ENCODE results near the gene SP4. TPM values are rescaled to one million over a fixed set of nuclear protein-coding genes. Genes with fewer than 3 reads are reported as not detected.

The SP4 gene
- polyA plus RNA-seq (ENCODE audit: insufficient read length in 4 of 4) = 10 to 100 TPM; 13.5 to 19.2 (median 15.9) TPM

- peak; percentile 82 to 86 (median 84) for DNase-seq (ENCODE audit: low read depth in 4 of 4, low spot score in 3 of 4)
Observed at GRCh38 chr7:21427871-21428658, at the start of gene SP4. SP4 (plus strand) TSS chr7:21428083; CDS start chr7:21428252, 169 bp downstream.

GRCh38 chr7:21383227-21384220 is 44.4 kb upstream of the SP4 start:
- no peak for DNase-seq (ENCODE audit: low read depth in 4 of 4, low spot score in 3 of 4)

GRCh38 chr7:21393937-21394336 is 33.9 kb upstream of the SP4 start:
- DNase-seq (ENCODE audit: low read depth in 4 of 4, low spot score in 3 of 4) = no peak

DNA sequence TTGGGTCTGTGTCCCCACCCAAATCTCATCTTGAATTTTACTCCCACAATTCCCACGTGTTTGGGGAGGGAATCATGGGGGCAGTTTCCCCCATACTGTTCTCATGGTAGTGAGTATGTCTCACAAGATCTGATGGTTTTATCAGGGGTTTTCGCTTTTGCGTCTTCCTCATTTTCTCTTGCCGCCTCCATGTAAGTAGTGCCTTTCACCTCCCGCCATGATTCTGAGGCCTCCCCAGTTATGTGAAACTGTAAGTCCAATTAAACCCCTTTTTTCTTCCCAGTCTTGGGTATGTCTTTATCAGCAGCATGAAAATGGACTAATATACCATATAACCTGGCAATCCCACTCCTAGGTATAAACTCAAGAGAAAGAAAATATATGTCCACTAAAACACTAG is 25.9 kb upstream of the SP4 start:
- no peak for DNase-seq (ENCODE audit: low read depth in 4 of 4, low spot score in 3 of 4)

DNA sequence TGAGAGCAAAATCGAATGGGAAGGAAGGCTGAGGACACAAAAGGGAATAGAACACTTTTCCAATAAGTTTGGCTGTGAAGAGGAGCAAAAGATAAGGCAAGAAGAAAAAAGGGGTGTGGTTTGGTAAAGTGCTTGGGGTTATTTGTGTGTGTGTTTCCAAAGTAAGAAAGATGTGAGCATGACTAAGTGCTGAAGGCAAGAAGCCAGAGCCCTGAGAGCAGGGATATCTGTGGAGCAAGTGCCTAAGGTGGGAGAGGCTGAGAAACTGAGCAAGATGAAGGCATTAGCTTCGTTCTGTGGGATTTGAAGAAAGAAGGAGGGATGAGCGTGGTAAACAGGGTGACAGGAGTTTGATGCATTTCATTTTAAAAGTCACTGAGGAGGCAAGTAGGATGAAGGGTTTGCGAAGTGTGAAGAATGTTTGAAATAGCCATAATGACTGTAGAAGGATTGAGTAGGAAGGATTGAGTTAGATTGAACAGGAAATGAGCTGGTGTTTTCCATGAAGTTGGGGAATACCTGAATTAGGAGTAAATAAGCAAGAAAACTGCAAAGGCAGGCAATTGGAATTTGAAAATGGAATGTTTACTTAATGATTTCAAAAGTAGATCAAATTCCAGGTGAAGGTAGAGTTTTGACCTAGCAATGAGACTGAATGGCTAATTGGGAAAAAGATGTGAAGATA is 19.9 kb upstream of the SP4 start:
- DNase-seq (ENCODE audit: low read depth in 4 of 4, low spot score in 3 of 4) = no peak

- no peak for DNase-seq (ENCODE audit: low read depth in 4 of 4, low spot score in 3 of 4)
Observed at GRCh38 chr7:21408481-21408820, 19.4 kb upstream of the SP4 start.

DNA sequence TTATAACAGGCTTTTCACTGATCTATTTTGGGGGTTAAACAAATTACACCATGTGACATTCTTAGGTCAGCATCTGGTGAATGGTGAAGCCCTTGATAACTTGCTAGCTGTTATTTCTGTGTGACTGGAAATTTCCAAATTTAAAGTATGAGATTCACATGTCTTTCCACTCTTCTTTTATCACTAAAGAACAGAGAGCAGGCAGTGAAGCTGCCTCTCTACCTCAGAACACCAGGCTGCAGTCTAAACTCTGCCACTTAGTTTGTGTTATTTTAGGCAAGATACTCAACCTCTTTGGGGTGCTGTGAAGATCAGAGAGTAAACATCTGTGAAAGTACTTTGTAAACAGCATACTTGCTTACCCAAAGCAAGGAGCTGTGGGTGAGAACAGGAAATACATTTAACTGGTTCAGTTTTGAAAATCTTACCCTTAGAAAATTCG is 15.5 kb upstream of the SP4 start:
- DNase-seq (ENCODE audit: low read depth in 4 of 4, low spot score in 3 of 4) = no peak

DNA sequence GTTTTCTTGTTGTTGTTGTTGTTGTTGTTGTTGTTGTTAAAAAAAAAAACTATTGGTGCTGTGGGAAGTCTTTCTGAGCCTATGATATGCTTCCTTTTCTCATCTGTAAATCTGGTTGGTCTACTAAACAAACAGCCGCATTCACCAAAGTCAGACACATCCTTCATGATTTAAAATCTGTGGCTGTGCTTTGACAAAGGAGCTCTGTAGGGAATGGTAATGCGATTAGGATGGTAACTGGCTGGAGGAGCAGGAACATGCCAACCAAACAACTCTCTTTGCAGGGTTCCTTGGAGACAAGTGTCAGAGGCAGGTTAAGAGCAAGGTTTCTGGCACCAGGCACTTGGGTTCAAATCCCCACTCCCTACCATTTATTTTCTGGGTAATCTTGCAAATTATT is 14.9 kb upstream of the SP4 start:
- DNase-seq (ENCODE audit: low read depth in 4 of 4, low spot score in 3 of 4) = no peak

- DNase-seq (ENCODE audit: low read depth in 4 of 4, low spot score in 3 of 4) = no peak
Observed at GRCh38 chr7:21413502-21413901, 14.4 kb upstream of the SP4 start.

GRCh38 chr7:21414795-21415393 is 13.0 kb upstream of the SP4 start:
- DNase-seq (ENCODE audit: low read depth in 4 of 4, low spot score in 3 of 4) = no peak

DNA sequence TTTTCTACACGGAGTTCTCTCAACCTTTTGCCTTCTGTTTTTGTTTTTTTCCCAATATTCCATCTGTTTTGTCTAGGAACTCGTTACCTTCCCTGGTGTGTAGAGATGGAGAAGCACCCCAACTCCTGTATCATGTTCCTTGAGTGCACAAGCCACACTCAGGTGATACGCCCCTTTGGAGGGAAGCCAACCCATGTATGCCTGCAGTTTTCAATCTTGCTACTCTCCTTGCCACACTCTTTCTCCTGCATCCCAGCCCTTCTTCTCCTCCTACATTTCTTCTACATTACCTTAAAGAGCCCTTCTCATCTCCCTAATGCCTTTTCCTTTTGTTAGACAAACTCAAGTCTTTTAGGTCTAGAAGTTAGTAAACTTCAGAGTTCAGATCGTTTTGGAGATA is 10.2 kb upstream of the SP4 start:
- DNase-seq (ENCODE audit: low read depth in 4 of 4, low spot score in 3 of 4) = no peak

GRCh38 chr7:21422751-21423150 is 5.1 kb upstream of the SP4 start:
- no peak for DNase-seq (ENCODE audit: low read depth in 4 of 4, low spot score in 3 of 4)

DNA sequence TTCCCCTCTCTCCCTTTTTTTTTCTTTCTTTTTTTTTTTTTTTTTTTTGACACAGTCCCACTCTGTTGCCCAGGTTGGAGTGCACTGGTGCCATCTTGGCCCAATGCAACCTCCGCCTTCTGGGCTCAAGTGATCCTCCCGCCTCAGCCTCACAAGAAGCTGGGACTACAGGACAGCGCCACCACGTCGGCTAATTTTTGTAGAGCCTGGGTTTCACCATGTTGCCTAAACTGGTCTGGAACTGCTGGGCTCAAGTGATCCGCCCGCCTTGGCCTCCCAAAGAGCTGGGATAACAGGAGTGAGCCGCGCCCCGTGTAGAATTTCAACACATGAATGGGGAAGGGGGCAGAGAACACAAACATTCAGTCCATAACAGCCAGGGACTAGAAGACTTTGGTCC is 2.6 kb upstream of the SP4 start:
- no peak for DNase-seq (ENCODE audit: low read depth in 4 of 4, low spot score in 3 of 4)

DNA sequence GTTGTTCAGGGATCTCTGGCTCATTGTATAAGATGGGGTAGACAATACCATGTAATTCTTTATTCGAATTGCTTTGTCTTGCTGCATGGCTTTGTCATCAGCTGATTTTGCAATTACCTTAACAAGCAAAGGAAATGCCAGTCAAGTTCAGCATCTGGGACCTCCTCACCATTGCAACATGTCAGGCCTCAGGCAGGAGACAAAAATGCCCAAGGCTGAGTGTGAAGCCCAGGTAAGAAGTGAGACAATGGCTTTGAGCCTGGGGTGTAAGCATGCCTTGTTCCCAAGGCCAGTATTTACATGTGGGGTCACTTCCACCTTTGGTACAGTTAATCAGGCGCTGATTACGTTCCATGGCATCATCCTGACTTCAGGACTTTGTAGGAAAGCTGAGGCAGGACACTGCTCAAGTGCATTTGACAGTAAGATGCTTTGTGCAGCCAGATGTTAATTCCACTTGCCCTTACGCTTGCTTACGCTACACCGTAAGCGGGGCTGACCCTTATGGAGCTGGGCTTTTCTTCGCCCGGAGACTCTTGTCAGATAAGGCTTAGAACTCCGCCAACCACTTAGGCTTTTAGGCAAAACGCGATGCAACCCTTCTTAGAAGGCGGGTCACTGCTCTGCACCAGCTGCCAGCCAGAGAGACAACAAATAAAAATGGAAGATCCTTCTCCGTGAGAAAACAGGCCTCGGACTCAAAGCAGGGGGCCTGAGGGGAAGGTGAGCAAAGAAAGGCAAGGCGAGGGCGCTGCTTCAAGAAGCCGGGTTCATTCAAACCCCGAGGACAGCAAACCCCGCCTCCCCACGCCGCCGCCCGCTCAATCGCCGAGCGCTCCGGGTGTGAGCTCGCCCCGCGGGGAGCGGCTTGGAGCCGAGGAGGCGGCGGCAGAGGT is 1.3 kb upstream of the SP4 start:
- DNase-seq (ENCODE audit: low read depth in 4 of 4, low spot score in 3 of 4) = peak in 1 of 4 donors; percentile 19

DNA sequence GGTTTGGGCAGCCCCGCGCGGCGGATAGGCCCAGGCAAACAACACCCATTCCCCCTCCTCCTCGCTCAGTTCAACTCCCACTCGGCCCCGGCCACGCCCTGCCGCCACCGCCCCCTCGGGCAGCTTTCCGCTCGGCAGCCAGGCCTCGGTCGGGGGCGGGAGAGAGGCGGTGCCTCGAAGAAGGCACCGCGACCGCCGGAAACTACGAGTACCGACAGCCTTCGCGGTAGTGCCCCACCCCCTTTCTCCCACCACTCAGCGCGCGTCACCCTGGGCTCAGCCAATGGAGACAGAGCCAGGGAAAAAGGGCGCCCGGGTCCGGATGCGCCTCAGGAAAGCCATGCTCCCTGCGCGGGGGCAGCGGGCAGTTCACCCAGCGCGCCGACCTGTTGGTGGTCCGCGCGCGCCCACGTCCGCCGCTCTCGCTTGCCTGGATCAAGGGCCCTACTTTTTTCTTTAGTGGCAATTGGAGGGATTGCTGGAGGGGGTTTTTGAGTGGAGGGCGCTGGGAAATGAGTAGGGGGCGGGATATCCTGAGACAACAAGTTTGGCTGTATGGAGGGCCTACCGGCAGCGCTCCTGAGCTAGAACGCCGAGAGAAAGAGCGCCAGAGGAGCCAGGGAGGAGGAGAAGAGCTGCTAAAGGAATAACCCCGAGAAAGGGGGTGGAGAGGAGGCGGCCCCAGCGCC is 557 bp upstream of the SP4 start:
- peak; percentile 95 to 97 (median 96) for DNase-seq (ENCODE audit: low read depth in 4 of 4, low spot score in 3 of 4)

DNA sequence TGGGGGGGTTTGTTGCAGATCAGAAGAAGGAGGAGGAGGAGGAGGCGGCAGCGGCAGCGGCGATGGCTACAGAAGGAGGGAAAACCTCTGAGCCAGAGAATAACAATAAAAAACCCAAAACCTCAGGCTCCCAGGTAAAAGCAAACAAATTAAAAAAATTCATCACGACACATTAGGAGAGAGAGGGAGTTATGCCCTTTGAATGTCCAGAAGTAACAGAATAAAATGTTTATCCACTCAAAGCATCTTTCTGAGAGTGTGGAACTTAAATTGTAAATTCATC is 717 bp downstream of the SP4 start:
- DNase-seq (ENCODE audit: low read depth in 4 of 4, low spot score in 3 of 4) = no peak

GRCh38 chr7:21429021-21429420 is 1.1 kb downstream of the SP4 start:
- no peak for DNase-seq (ENCODE audit: low read depth in 4 of 4, low spot score in 3 of 4)

- DNase-seq (ENCODE audit: low read depth in 4 of 4, low spot score in 3 of 4) = no peak
Observed at GRCh38 chr7:21429786-21430574, 2.1 kb downstream of the SP4 start.

All from left renal pelvis (tissue), 4 donors.